A549 (cell line): Measurements from ENCODE around the gene ROPN1L. TPM values are rescaled to one million over a fixed set of nuclear protein-coding genes. Genes with fewer than 3 reads are reported as not detected.

ENCODE experiments used
- ATAC-seq, 2 experiments: fragments of 200-7000 bp in 1 of 2; fragments of >200 bp in 1 of 2; cut with Nextera tagmentation in 1 of 2; cut with Tn5 transposase in 1 of 2; 3 replicates each; pipeline versions ENCODE4 v1.8.0 to v1.9.1; 2018 to 2020; ENCODE audit warnings: mild to moderate bottlenecking in 1 of 2, moderate library complexity in 1 of 2
- CTCF ChIA-PET: fragments of 300-600 bp; sonication (Branson Sonifier 250); formaldehyde crosslinking; extraction: SDS; loops from one replicate; lab custom pipeline; 2021; ENCODE audit warnings: antibody characterized with exemption, inconsistent platforms; lab: Yijun Ruan, JAX
- POLR2A ChIA-PET: fragments of 350-600 bp; formaldehyde crosslinking; extraction: SDS; loops from one replicate; lab custom pipeline; 2021; ENCODE audit warnings: antibody characterized with exemption, inconsistent platforms; lab: Yijun Ruan, JAX
- DNase-seq, 2 experiments: peaks; one replicate each; pipeline versions ENCODE4 v3.0.0 to v3.0.0-alpha.2; 2011 to 2016; ENCODE audit warnings: low read depth in 1 of 2, low spot score in 1 of 2
- FAIRE-seq: peaks from 2 replicates; lab custom pipeline; 2011; peaks lifted over from hg19 to GRCh38; lab: Jason Lieb, UNC
- H3K27ac ChIP-seq, 2 experiments: fragments of >200 bp; sonication (Bioruptor Twin); formaldehyde crosslinking; 3 replicates each; pipeline ENCODE4 v1.5.1; 2016 to 2017
- H3K4me1 ChIP-seq: fragments of >200 bp; sonication (Bioruptor Twin); formaldehyde crosslinking; 3 replicates; pipeline ENCODE4 v1.6.1; 2016
- H3K4me2 ChIP-seq: fragments of >200 bp; sonication (Bioruptor Twin); formaldehyde crosslinking; 3 replicates; pipeline ENCODE4 v1.6.1; 2016
- H3K4me3 ChIP-seq: fragments of >200 bp; sonication (Bioruptor Twin); formaldehyde crosslinking; 3 replicates; pipeline ENCODE4 v1.5.1; 2016
- H3K9me3 ChIP-seq: fragments of >200 bp; sonication (Bioruptor Twin); formaldehyde crosslinking; 3 replicates; pipeline ENCODE4 v1.6.1; 2016
- BCL3 ChIP-seq: fragments of >200 bp; sonication (Bioruptor Twin); formaldehyde crosslinking; IDR thresholded peaks from 3 replicates; pipeline ENCODE4 v1.6.1; 2016
- CBX8 ChIP-seq: fragments of 200-600 bp; sonication (generic); IDR thresholded peaks from 2 replicates; pipeline ENCODE4 v1.6.1; 2016
- CHD4 ChIP-seq: fragments of 200-600 bp; sonication (generic); IDR thresholded peaks from 2 replicates; pipeline ENCODE4 v1.6.1; 2016; ENCODE audit warnings: antibody characterized with exemption, mild to moderate bottlenecking, borderline replicate concordance
- FOXS1 ChIP-seq: fragments of 250-450 bp; sonication (Bioruptor Pico); IDR thresholded peaks from 2 replicates; pipeline ENCODE4 v1.5.0; 2020; ENCODE audit warnings: mild to moderate bottlenecking, moderate library complexity
- HDAC2 ChIP-seq: fragments of 200-600 bp; sonication (generic); IDR thresholded peaks from 2 replicates; pipeline ENCODE4 v1.6.1; 2016
- HES2 ChIP-seq: fragments of >200 bp; sonication (Bioruptor Twin); formaldehyde crosslinking; IDR thresholded peaks from 2 replicates; pipeline ENCODE4 v1.6.1; 2016
- HMGXB4 ChIP-seq: fragments of 250-450 bp; sonication (Bioruptor Pico); IDR thresholded peaks from 2 replicates; pipeline ENCODE4 v1.5.0; 2021; ENCODE audit warnings: mild to moderate bottlenecking, moderate library complexity, borderline replicate concordance
- JUNB ChIP-seq: fragments of >200 bp; sonication (Bioruptor Twin); formaldehyde crosslinking; IDR thresholded peaks from 2 replicates; pipeline ENCODE4 v1.6.1; 2016
- KDM1A ChIP-seq: fragments of 200-600 bp; sonication (generic); IDR thresholded peaks from 2 replicates; pipeline ENCODE4 v1.6.1; 2016; ENCODE audit warnings: low read depth, mild to moderate bottlenecking
- MAFK ChIP-seq: fragments of 450-650 bp; IDR thresholded peaks from 2 replicates; pipeline ENCODE4 v1.6.1; 2014; ENCODE audit not compliant: partially characterized antibody
- MAZ ChIP-seq: fragments of 150-350 bp; IDR thresholded peaks from 2 replicates; pipeline ENCODE4 v1.6.1; 2014; ENCODE audit warnings: antibody characterized with exemption, low read depth, low read length, borderline replicate concordance
- NPAS2 ChIP-seq: fragments of 250-450 bp; sonication (Bioruptor Pico); IDR thresholded peaks from 2 replicates; pipeline ENCODE4 v1.8.0; 2022; ENCODE audit warnings: mild to moderate bottlenecking, moderate library complexity, borderline replicate concordance
- NR3C1 ChIP-seq: fragments of >200 bp; sonication (Bioruptor Twin); formaldehyde crosslinking; IDR thresholded peaks from 3 replicates; pipeline ENCODE4 v1.6.1; 2017
- PHF8 ChIP-seq: fragments of 200-600 bp; sonication (generic); IDR thresholded peaks from 2 replicates; pipeline ENCODE4 v1.6.1; 2016; ENCODE audit warnings: low read depth, mild to moderate bottlenecking, antibody characterized with exemption, moderate library complexity, borderline replicate concordance
- POLR2AphosphoS2 ChIP-seq: conservative IDR thresholded peaks from 2 replicates; pipeline ENCODE4 v1.6.1; 2012; ENCODE audit warnings: low read length, improper control_type of control experiment, inconsistent platforms
- RAD21 ChIP-seq, 2 experiments: fragments of >200 bp in 1 of 2; sonication (Bioruptor Twin) in 1 of 2; formaldehyde crosslinking in 1 of 2; IDR thresholded peaks in 1 of 2; conservative IDR thresholded peaks in 1 of 2; 2 replicates in 1 of 2; 3 replicates in 1 of 2; pipeline ENCODE4 v1.6.1; 2012 to 2018; ENCODE audit warnings: inconsistent platforms in 1 of 2
- RFX5 ChIP-seq: fragments of 450-650 bp; IDR thresholded peaks from 2 replicates; pipeline ENCODE4 v1.7.1; 2014; ENCODE audit warnings: antibody characterized with exemption, mild to moderate bottlenecking, moderate library complexity
- SREBF2 ChIP-seq: fragments of 450-650 bp; IDR thresholded peaks from 2 replicates; pipeline ENCODE4 v1.6.1; 2014; ENCODE audit warnings: mild to moderate bottlenecking, moderate library complexity
- WGBS: methylation state at CpG from one replicate; pipeline ENCODE4 v1.1.6; 2017; ENCODE audit errors: missing lambda C conversion rate; 5-methylcytosine and 5-hydroxymethylcytosine counted together
- polyA plus RNA-seq, 4 experiments: library from polyadenylated mRNA; depleted of rRNA in 3 of 4; stranded (reverse); fragments of >200 nt; fragmentation: RNase III in 1 of 4; extraction: RNeasy Plus Mini Kit Qiagen cat#74134 plus additional on column Dnase treatment in 1 of 4; gene quantifications; 2 replicates in 3 of 4; 3 replicates in 1 of 4; pipeline ENCODE4 v1.2.3, GENCODE V29; 2011 to 2017

ROPN1L gene
- polyA plus RNA-seq, 2 of the 4 experiments (the other 2 are of a cell fraction): 0.83 to 1.4 TPM

GRCh38 chr5:10459080-10460055 lies 17.7 kb downstream of the ROPN1L start:
- 86% methylated on average over 18 of the region's 19 CpGs for WGBS
- Histone ChIP-seq H3K4me3 (no peak overlapping the region), H3K4me1 (peaks cover 71% of the 10 kb centered on the region), H3K4me2 (no peak overlapping the region), H3K27ac (peak overlapping the region; percentile 33 to 75; a peak in 5 of 6 replicates)
- FAIRE-seq: no peak
- no peak for TF ChIP-seq MAFK
- TF ChIP-seq MAZ: no peak
- no peak for TF ChIP-seq JUNB
- no peak for TF ChIP-seq KDM1A
- TF ChIP-seq SREBF2: no peak
- TF ChIP-seq FOXS1 (CRISPR knock-in tag): no peak
- TF ChIP-seq HDAC2: no peak
- no peak for TF ChIP-seq NPAS2
- no peak for TF ChIP-seq BCL3
- TF ChIP-seq RFX5: no peak
- no peak for TF ChIP-seq NR3C1
- TF ChIP-seq HES2: no peak
- no peak for TF ChIP-seq RAD21 (conservative IDR thresholded peaks at IDR 0.05 in 1 of 2, IDR thresholded peaks at IDR 0.05 in 1 of 2)
- TF ChIP-seq POLR2AphosphoS2: no peak
- TF ChIP-seq PHF8: no peak
- TF ChIP-seq HMGXB4 (CRISPR knock-in tag): no peak
- TF ChIP-seq CHD4: no peak
- TF ChIP-seq, all 56 proteins: peak for 0
- no peak for DNase-seq
- no peaks in the 10 kb centered on the region for H3K9me3 ChIP-seq
- no peak for ATAC-seq
- POLR2A ChIA-PET: no interaction called here
- CTCF ChIA-PET: interaction anchor here (0.8 to 19.4 kb wide), 4 partner anchors 8 to 230 kb away, joined by 3 to 479 read pairs (median 3); no protein-coding TSS in a partner anchor

- no peak overlapping the region for H3K4me3 ChIP-seq
- H3K9me3 ChIP-seq: no peaks in the 10 kb centered on the region
- H3K27ac ChIP-seq: peak overlapping the region; percentile 33 to 75
- CTCF ChIA-PET: interaction anchor here (0.8 to 19.4 kb wide), 3 partner anchors 9 to 229 kb away, joined by 3 to 479 read pairs (median 3); no protein-coding TSS in a partner anchor
- H3K4me1 ChIP-seq: peaks cover 61% of the 10 kb centered on the region
- POLR2A ChIA-PET: no interaction called here
- ATAC-seq (peak; percentile 36 to 74; a peak in 4 of 6 replicates), DNase-seq (peak; percentile 46 to 70), FAIRE-seq (no peak)
- H3K4me2 ChIP-seq: peak overlapping the region; percentile 35
- TF ChIP-seq RAD21 (conservative IDR thresholded peaks at IDR 0.05 in 1 of 2, IDR thresholded peaks at IDR 0.05 in 1 of 2): peak in 1 of 2 experiments; percentile 22; a peak in 1 of 5 replicates
- no peak for TF ChIP-seq CBX8
- 28% methylated on average over 13 of the region's 13 CpGs for WGBS
Measured at GRCh38 chr5:10460252-10460906, 18.7 kb downstream of the ROPN1L start.
